H1 (cell line): ENCODE results near the gene SH3RF3. TPM values are rescaled to one million over a fixed set of nuclear protein-coding genes. Genes with fewer than 3 reads are reported as not detected.

ENCODE experiments used
- CTCF ChIA-PET: fragments of 300-600 bp; sonication (Branson Sonifier 250); formaldehyde crosslinking; loops from one replicate; lab custom pipeline; 2021; ENCODE audit not compliant: partially characterized antibody; lab: Charles Lee
- POLR2A ChIA-PET: fragments of 300-600 bp; sonication (Branson Sonifier 250); formaldehyde crosslinking; loops from one replicate; lab custom pipeline; 2021; ENCODE audit warnings: inconsistent platforms; ENCODE audit not compliant: partially characterized antibody; lab: Charles Lee
- DNase-seq, 2 experiments: peaks; one replicate each; pipeline versions ENCODE4 v3.0.0 to v3.0.0-alpha.2; 2010 to 2022; ENCODE audit warnings: low spot score in 2 of 2, low read depth in 1 of 2, mixed read lengths in 1 of 2
- FAIRE-seq: peaks from 2 replicates; lab custom pipeline; 2011; peaks lifted over from hg19 to GRCh38; lab: Jason Lieb, UNC
- H2AFZ ChIP-seq: 2 replicates; pipeline ENCODE4 v1.8.1; 2012; ENCODE audit warnings: low read length, inconsistent platforms
- H2AK5ac ChIP-seq: 2 replicates; pipeline ENCODE4 v1.6.1; 2013; ENCODE audit warnings: low read depth, low read length
- H2BK120ac ChIP-seq: replicated peaks from 2 replicates; pipeline ENCODE3; 2013; ENCODE audit warnings: low read depth, low read length, inconsistent platforms
- H2BK12ac ChIP-seq: 2 replicates; pipeline ENCODE4 v1.6.1; 2013; ENCODE audit warnings: low read depth, low read length
- H2BK15ac ChIP-seq: 2 replicates; pipeline ENCODE4 v1.6.1; 2013; ENCODE audit warnings: low read length
- H2BK20ac ChIP-seq: 2 replicates; pipeline ENCODE4 v1.6.1; 2013; ENCODE audit warnings: low read length
- H2BK5ac ChIP-seq: 2 replicates; pipeline ENCODE4 v1.6.1; 2013; ENCODE audit warnings: low read depth, low read length
- H3K14ac ChIP-seq: 2 replicates; pipeline ENCODE4 v1.6.1; 2013; ENCODE audit warnings: inconsistent platforms; ENCODE audit not compliant: insufficient read length
- H3K18ac ChIP-seq: 2 replicates; pipeline ENCODE4 v1.6.1; 2013; ENCODE audit warnings: low read length; ENCODE audit errors: extremely low read depth
- H3K23ac ChIP-seq: 2 replicates; pipeline ENCODE4 v1.6.1; 2013; ENCODE audit warnings: inconsistent platforms; ENCODE audit not compliant: insufficient read length
- H3K23me2 ChIP-seq: 2 replicates; pipeline ENCODE4 v1.6.1; 2013; ENCODE audit warnings: low read depth, low read length
- H3K27ac ChIP-seq: 2 replicates; pipeline ENCODE4 v1.6.1; 2011; ENCODE audit warnings: low read depth, low read length, inconsistent platforms
- H3K27me3 ChIP-seq, 4 experiments: replicated peaks in 1 of 4; 1 replicate in 1 of 4; 2 replicates in 3 of 4; pipeline versions ENCODE4 v1.6.1 to v1.8.1; 2011 to 2013; ENCODE audit warnings: low read length in 3 of 4, mild to moderate bottlenecking in 3 of 4, inconsistent platforms in 2 of 4, mixed read lengths in 2 of 4, moderate library complexity in 1 of 4; ENCODE audit not compliant: control insufficient read depth in 3 of 4, insufficient read depth in 3 of 4; ENCODE audit errors: extremely low read depth in 1 of 4
- H3K36me3 ChIP-seq, 4 experiments: 2 replicates each; pipeline versions ENCODE4 v1.6.1 to v1.8.1; 2011 to 2013; ENCODE audit warnings: mild to moderate bottlenecking in 4 of 4, low read length in 3 of 4, moderate library complexity in 2 of 4, control low read depth in 1 of 4, inconsistent platforms in 1 of 4; ENCODE audit not compliant: insufficient read depth in 4 of 4, control insufficient read depth in 2 of 4
- H3K4ac ChIP-seq: replicated peaks from 2 replicates; pipeline ENCODE3; 2013; ENCODE audit warnings: low read length, low read depth, mixed read lengths, inconsistent platforms; ENCODE audit not compliant: insufficient read length
- H3K4me1 ChIP-seq, 4 experiments: replicated peaks in 1 of 4; 1 replicate in 1 of 4; 2 replicates in 3 of 4; pipeline versions ENCODE4 v1.6.1 to v1.8.1; 2011 to 2013; ENCODE audit warnings: low read length in 3 of 4, inconsistent platforms in 2 of 4, mixed read lengths in 1 of 4; ENCODE audit not compliant: insufficient read depth in 4 of 4, control insufficient read depth in 3 of 4
- H3K4me2 ChIP-seq, 2 experiments: 2 replicates each; pipeline versions ENCODE4 v1.6.1 to v1.8.1; 2011 to 2013; ENCODE audit warnings: low read depth in 2 of 2, low read length in 2 of 2, control low read depth in 1 of 2, inconsistent platforms in 1 of 2, mild to moderate bottlenecking in 1 of 2; ENCODE audit not compliant: insufficient read depth in 1 of 2
- H3K4me3 ChIP-seq, 4 experiments: fragments of 200-600, 300-600 bp in 1 of 4; sonication (generic), shearing (Covaris generic), sonication (Bioruptor Twin) in 1 of 4; 2 replicates each; pipeline versions ENCODE4 v1.5.1 to v1.8.1; 2011 to 2016; ENCODE audit warnings: low read length in 4 of 4, low read depth in 3 of 4, control low read depth in 2 of 4, inconsistent platforms in 2 of 4, mild to moderate bottlenecking in 2 of 4, mixed read lengths in 1 of 4, moderate library complexity in 1 of 4; ENCODE audit not compliant: insufficient read depth in 2 of 4; ENCODE audit errors: extremely low read depth in 1 of 4
- H3K56ac ChIP-seq: replicated peaks from 2 replicates; pipeline ENCODE3; 2013; ENCODE audit warnings: low read depth, mild to moderate bottlenecking, mixed read lengths, low read length, inconsistent platforms; ENCODE audit not compliant: insufficient read length
- H3K79me1 ChIP-seq: 2 replicates; pipeline ENCODE4 v1.6.1; 2013; ENCODE audit warnings: low read depth, low read length, control low read depth
- H3K79me2 ChIP-seq, 2 experiments: 2 replicates each; pipeline versions ENCODE4 v1.6.1 to v1.8.1; 2012 to 2013; ENCODE audit warnings: low read length in 2 of 2, mild to moderate bottlenecking in 2 of 2, inconsistent platforms in 1 of 2; ENCODE audit not compliant: insufficient read depth in 2 of 2, control insufficient read depth in 1 of 2
- H3K9ac ChIP-seq, 4 experiments: replicated peaks in 1 of 4; 1 replicate in 1 of 4; 2 replicates in 3 of 4; pipeline versions ENCODE4 v1.6.1 to v1.8.1; 2011 to 2013; ENCODE audit warnings: low read depth in 3 of 4, low read length in 3 of 4, control low read depth in 2 of 4, mild to moderate bottlenecking in 2 of 4, moderate library complexity in 2 of 4, inconsistent platforms in 1 of 4; ENCODE audit errors: extremely low read depth in 1 of 4
- H3K9me3 ChIP-seq, 2 experiments: 2 replicates each; pipeline versions ENCODE4 v1.6.1 to v1.8.1; 2012 to 2013; ENCODE audit warnings: mild to moderate bottlenecking in 2 of 2, moderate library complexity in 2 of 2, control low read depth in 1 of 2, inconsistent platforms in 1 of 2, low read depth in 1 of 2, low read length in 1 of 2, mixed read lengths in 1 of 2; ENCODE audit not compliant: insufficient read depth in 2 of 2
- H4K20me1 ChIP-seq, 2 experiments: replicated peaks in 1 of 2; 2 replicates each; pipeline versions ENCODE3 to v1.8.1; 2011 to 2013; ENCODE audit warnings: inconsistent platforms in 2 of 2, low read length in 2 of 2, mild to moderate bottlenecking in 1 of 2; ENCODE audit not compliant: insufficient read depth in 2 of 2, control insufficient read depth in 1 of 2
- H4K5ac ChIP-seq: 2 replicates; pipeline ENCODE4 v1.6.1; 2013; ENCODE audit warnings: low read length, low read depth, mixed read lengths, inconsistent platforms; ENCODE audit not compliant: insufficient read length
- H4K8ac ChIP-seq: 2 replicates; pipeline ENCODE4 v1.8.0; 2013; ENCODE audit warnings: mild to moderate bottlenecking, moderate library complexity, low read length, inconsistent platforms; ENCODE audit not compliant: insufficient read depth; ENCODE audit errors: extremely low read depth
- H4K91ac ChIP-seq: replicated peaks from 2 replicates; pipeline ENCODE3; 2013; ENCODE audit warnings: low read length, mixed read lengths, inconsistent platforms; ENCODE audit not compliant: insufficient read length
- ASH2L ChIP-seq: fragments of 200-600, 300-600 bp; sonication (generic); IDR thresholded peaks from one replicate; pipeline ENCODE4 v1.7.1; 2017; ENCODE audit warnings: low read length
- BACH1 ChIP-seq: IDR thresholded peaks from 2 replicates; pipeline ENCODE4 v1.6.1; 2012; ENCODE audit warnings: low read length, improper control_type of control experiment
- CHD1 ChIP-seq: IDR thresholded peaks from 2 replicates; pipeline ENCODE4 v1.6.1; 2012; ENCODE audit warnings: low read depth, low read length, improper control_type of control experiment
- CHD2 ChIP-seq: IDR thresholded peaks from 2 replicates; pipeline ENCODE4 v1.6.1; 2012; ENCODE audit warnings: low read length, improper control_type of control experiment
- CREB1 ChIP-seq: IDR thresholded peaks from 2 replicates; pipeline ENCODE4 v1.6.1; 2012; ENCODE audit warnings: inconsistent platforms
- E2F6 ChIP-seq: IDR thresholded peaks from 2 replicates; pipeline ENCODE4 v1.6.1; 2012; ENCODE audit warnings: inconsistent platforms
- EZH2 ChIP-seq: fragments of 200-600 bp; sonication (generic); IDR thresholded peaks from 2 replicates; pipeline ENCODE4 v1.7.1; 2012; ENCODE audit warnings: low read depth, mild to moderate bottlenecking, moderate library complexity, low read length, inconsistent platforms; ENCODE audit not compliant: severe bottlenecking
- NANOG ChIP-seq: IDR thresholded peaks from 2 replicates; pipeline ENCODE4 v1.6.1; 2011; ENCODE audit warnings: low read length, low read depth, mild to moderate bottlenecking, inconsistent platforms; ENCODE audit not compliant: insufficient read depth, poor library complexity, severe bottlenecking
- SIN3A ChIP-seq, 2 experiments: IDR thresholded peaks in 1 of 2; conservative IDR thresholded peaks in 1 of 2; 2 replicates each; pipeline ENCODE4 v1.6.1; 2011 to 2012; ENCODE audit warnings: low read length in 2 of 2, improper control_type of control experiment in 1 of 2, low read depth in 1 of 2, mild to moderate bottlenecking in 1 of 2
- SIX5 ChIP-seq: IDR thresholded peaks from 2 replicates; pipeline ENCODE4 v1.6.1; 2011; ENCODE audit warnings: mild to moderate bottlenecking, low read depth, low read length
- TAF1 ChIP-seq: IDR thresholded peaks from 2 replicates; pipeline ENCODE4 v1.6.1; 2011; ENCODE audit warnings: mild to moderate bottlenecking, low read depth, low read length
- TAF7 ChIP-seq: optimal IDR thresholded peaks from 2 replicates; pipeline ENCODE3; 2011; ENCODE audit warnings: low read depth, mild to moderate bottlenecking, inconsistent platforms, low read length, moderate library complexity, borderline replicate concordance
- USF2 ChIP-seq: IDR thresholded peaks from 2 replicates; pipeline ENCODE4 v1.6.1; 2011; ENCODE audit warnings: low read length, improper control_type of control experiment
- YY1 ChIP-seq: IDR thresholded peaks from 2 replicates; pipeline ENCODE4 v1.6.1; 2011; ENCODE audit warnings: low read depth, mild to moderate bottlenecking, low read length
- WGBS, 2 experiments: shearing (Covaris generic) in 1 of 2; methylation state at CpG; one replicate each; pipeline versions ENCODE4 v1.1.6 to v1.1.7; 2013 to 2015; ENCODE audit warnings: low lambda C conversion rate in 2 of 2, mixed read lengths in 2 of 2, inconsistent platforms in 1 of 2, low coverage in 1 of 2, missing lambda C conversion rate in 1 of 2; ENCODE audit not compliant: insufficient replicate concordance in 2 of 2, insufficient coverage in 1 of 2, insufficient read length in 1 of 2; ENCODE audit errors: extremely low coverage in 1 of 2, missing lambda C conversion rate in 1 of 2; 5-methylcytosine and 5-hydroxymethylcytosine counted together
- polyA plus RNA-seq, 7 experiments: library from polyadenylated mRNA; depleted of rRNA in 3 of 7; stranded (reverse) in 5 of 7; unstranded in 2 of 7; fragments of >200 nt in 5 of 7; fragments of 200-250 nt in 2 of 7; gene quantifications; 1 replicate in 5 of 7; 2 replicates in 1 of 7; 4 replicates in 1 of 7; pipeline versions ENCODE4 v1.2.1 to v1.2.3, GENCODE V29; 2011 to 2013; ENCODE audit warnings: missing spikeins in 2 of 7, mixed read lengths in 2 of 7
- total RNA-seq: library from RNA; stranded (reverse); fragmentation: NEBNext Ultra II Directional; extraction: Animal tissue kit (Norgen Biotek cat#: 25700); gene quantifications from 2 replicates; pipeline ENCODE4 v1.2.1, GENCODE V29; 2021

The SH3RF3 gene
- total and polyA plus RNA-seq, 2 of the 8 experiments (the other 6 are each of a cell fraction or from before 2014, with no cell fraction given) = 0.11 to 0.65 TPM

GRCh38 chr2:109439986-109440385 is 311.0 kb downstream of the SH3RF3 start:
- Histone ChIP-seq H3K14ac (no peak overlapping the region), H3K9me3 (peaks cover 11 to 15% of the 10 kb centered on the region in 2 experiments), H3K4me1 (no peaks in the 10 kb centered on the region), H3K9ac (no peak overlapping the region), H3K79me1 (no peaks in the 10 kb centered on the region), H2BK12ac (no peak overlapping the region), H2AFZ (no peak overlapping the region), H2BK120ac (no peak overlapping the region), H3K27ac (no peak overlapping the region), H4K20me1 (no peaks in the 10 kb centered on the region), H3K18ac (no peak overlapping the region), H4K5ac (no peak overlapping the region), H3K79me2 (no peaks in the 10 kb centered on the region), H3K23me2 (no peaks in the 10 kb centered on the region), H3K56ac (no peak overlapping the region), H3K4me2 (no peak overlapping the region), H2BK20ac (no peak overlapping the region), H4K8ac (no peak overlapping the region), H2BK5ac (no peak overlapping the region), H2AK5ac (no peak overlapping the region), H4K91ac (no peak overlapping the region), H3K4me3 (no peak overlapping the region), H3K36me3 (no peaks in the 10 kb centered on the region), H3K23ac (no peak overlapping the region), H3K27me3 (no peaks in the 10 kb centered on the region), H2BK15ac (no peak overlapping the region), H3K4ac (no peak overlapping the region)
- CTCF ChIA-PET = interaction anchor here (0.9 to 1.4 kb wide), 5 partner anchors 9 to 312 kb away, joined by 3 to 4 read pairs (median 4); no protein-coding TSS in a partner anchor
- POLR2A ChIA-PET = no interaction called here
- FAIRE-seq = no peak
- WGBS, 2 experiments = 92% methylated on average over 7 of the region's 7 CpGs; no CpG with 5 or more reads in 1 of the 2 experiments
- no peak for DNase-seq
- TF ChIP-seq USF2 (no peak), CREB1 (no peak), YY1 (no peak), SIX5 (no peak), E2F6 (no peak), EZH2 (no peak), BACH1 (no peak), SIN3A (conservative IDR thresholded peaks at IDR 0.05 in 1 of 2, IDR thresholded peaks at IDR 0.05 in 1 of 2; ENCODE audit: low read depth in 1 of 2, low read length in 2 of 2) (no peak), TAF1 (no peak), CHD1 (no peak), NANOG (no peak), CHD2 (no peak), ASH2L (no peak), TAF7 (no peak)
